Measurements from ENCODE around the gene ELAC1. TPM values are rescaled to one million over a fixed set of nuclear protein-coding genes. Genes with fewer than 3 reads are reported as not detected.

ELAC1 gene
- total RNA-seq, 2 experiments from 2014 or later = 1.5 to 4.2 TPM

DNA sequence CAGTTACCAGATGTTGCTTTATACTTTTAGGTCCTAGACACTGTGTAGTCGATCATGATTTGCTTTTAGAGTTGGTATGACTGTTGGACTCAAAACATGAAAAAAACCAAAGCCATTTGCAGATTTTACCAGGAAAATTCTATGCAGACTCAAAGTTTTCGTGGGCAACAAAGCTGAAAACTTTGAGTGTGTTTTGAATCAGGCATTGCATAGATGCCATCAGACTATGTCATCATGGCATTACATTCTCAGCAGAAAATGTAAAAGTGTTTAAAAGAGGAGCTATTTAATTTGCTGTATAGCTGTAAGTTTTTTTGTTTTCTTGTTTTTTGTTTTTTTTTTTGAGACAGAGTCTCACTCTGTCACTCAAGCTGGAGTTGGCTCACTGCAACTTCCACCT is 43.5 kb upstream of the ELAC1 start:
- POLR2A ChIA-PET = interaction anchor here (0.6 to 0.7 kb wide), 2 partner anchors 121 to 1180 kb away, joined by 3 read pairs; no protein-coding TSS in a partner anchor
- 0 out of 2 replicates have a peak, but pooled peaks cover 11% of the 10 kb centered on the region for H3K9me3 ChIP-seq (ENCODE audit: low read length)
- BruUV-seq (replicated peaks) = no TSS peak
- no peaks in the 10 kb centered on the region for H3K79me2 ChIP-seq (ENCODE audit: insufficient read depth, low read depth, low read length)
- TF ChIP-seq EZH2phosphoT487 (IDR thresholded peaks at IDR 0.05; ENCODE audit: borderline replicate concordance, low read depth, low read length) (no peak), CTCF (conservative IDR thresholded peaks at IDR 0.05; ENCODE audit: low read length) (no peak)
- no peaks in the 10 kb centered on the region for H3K9me2 ChIP-seq (ENCODE audit: insufficient read depth, low read length)
- intact Hi-C loops (cut with micrococcal nuclease; ENCODE audit: unreplicated experiment) = no loop called here
- H4K20me1 ChIP-seq (ENCODE audit: insufficient read depth, low read length) = no peaks in the 10 kb centered on the region
- H3K4me2 ChIP-seq (ENCODE audit: low read length) = no peak overlapping the region
- H3K27ac ChIP-seq (ENCODE audit: low read depth, low read length, poor library complexity, severe bottlenecking) = no peak overlapping the region
- CTCF ChIA-PET (ENCODE audit: unreplicated experiment) = no interaction called here
- no peak overlapping the region for H2AFZ ChIP-seq (ENCODE audit: low read length)
- H3K4me1 ChIP-seq (ENCODE audit: insufficient read depth, low read length, poor library complexity, severe bottlenecking) = no peaks in the 10 kb centered on the region
- H3K36me3 ChIP-seq (ENCODE audit: insufficient read depth, low read length) = peaks cover 80% of the 10 kb centered on the region
- DNase-seq (ENCODE audit: low spot score) = no peak
- no peak overlapping the region for H3K4me3 ChIP-seq (ENCODE audit: low read depth, low read length, poor library complexity, severe bottlenecking)

- BruUV-seq (replicated peaks) = no TSS peak
- no peak for TF ChIP-seq EZH2phosphoT487 (IDR thresholded peaks at IDR 0.05; ENCODE audit: borderline replicate concordance, low read depth, low read length)
- no peak for TF ChIP-seq CTCF (conservative IDR thresholded peaks at IDR 0.05; ENCODE audit: low read length)
- H4K20me1 ChIP-seq (ENCODE audit: insufficient read depth, low read length) = no peaks in the 10 kb centered on the region
Observed at GRCh38 chr18:50926521-50926920, 41.3 kb upstream of the ELAC1 start.

GRCh38 chr18:50928551-50928950 is 39.3 kb upstream of the ELAC1 start:
- no peaks in the 10 kb centered on the region for H3K9me2 ChIP-seq (ENCODE audit: insufficient read depth, low read length)
- H4K20me1 ChIP-seq (ENCODE audit: insufficient read depth, low read length) = no peaks in the 10 kb centered on the region
- no peak for DNase-seq (ENCODE audit: low spot score)
- TF ChIP-seq CTCF (conservative IDR thresholded peaks at IDR 0.05; ENCODE audit: low read length) = no peak
- no peak for TF ChIP-seq EZH2phosphoT487 (IDR thresholded peaks at IDR 0.05; ENCODE audit: borderline replicate concordance, low read depth, low read length)
- no peaks in the 10 kb centered on the region for H3K79me2 ChIP-seq (ENCODE audit: insufficient read depth, low read depth, low read length)
- intact Hi-C loops (cut with micrococcal nuclease; ENCODE audit: unreplicated experiment) = no loop called here
- 0 out of 2 replicates have a peak, but pooled peaks cover 11% of the 10 kb centered on the region for H3K9me3 ChIP-seq (ENCODE audit: low read length)
- ChIA-PET POLR2A (no interaction called here), CTCF (ENCODE audit: unreplicated experiment) (no interaction called here)
- no peaks in the 10 kb centered on the region for H3K4me1 ChIP-seq (ENCODE audit: insufficient read depth, low read length, poor library complexity, severe bottlenecking)
- no peak overlapping the region for H3K4me2 ChIP-seq (ENCODE audit: low read length)
- no peak overlapping the region for H3K4me3 ChIP-seq (ENCODE audit: low read depth, low read length, poor library complexity, severe bottlenecking)
- no peak overlapping the region for H2AFZ ChIP-seq (ENCODE audit: low read length)
- H3K36me3 ChIP-seq (ENCODE audit: insufficient read depth, low read length) = peaks cover 63% of the 10 kb centered on the region
- H3K27ac ChIP-seq (ENCODE audit: low read depth, low read length, poor library complexity, severe bottlenecking) = no peak overlapping the region
- BruUV-seq (replicated peaks) = no TSS peak

More at GRCh38 chr18:50926521-50926920, 41.3 kb upstream of the ELAC1 start:
- no peaks in the 10 kb centered on the region for H3K9me2 ChIP-seq (ENCODE audit: insufficient read depth, low read length)
- no peak overlapping the region for H2AFZ ChIP-seq (ENCODE audit: low read length)
- H3K79me2 ChIP-seq (ENCODE audit: insufficient read depth, low read depth, low read length) = no peaks in the 10 kb centered on the region
- no peak overlapping the region for H3K4me3 ChIP-seq (ENCODE audit: low read depth, low read length, poor library complexity, severe bottlenecking)
- POLR2A ChIA-PET = no interaction called here
- no peak for DNase-seq (ENCODE audit: low spot score)
- H3K4me2 ChIP-seq (ENCODE audit: low read length) = no peak overlapping the region
- intact Hi-C loops (cut with micrococcal nuclease; ENCODE audit: unreplicated experiment) = no loop called here
- CTCF ChIA-PET (ENCODE audit: unreplicated experiment) = no interaction called here
- no peak overlapping the region for H3K27ac ChIP-seq (ENCODE audit: low read depth, low read length, poor library complexity, severe bottlenecking)
- H3K36me3 ChIP-seq (ENCODE audit: insufficient read depth, low read length) = peaks cover 74% of the 10 kb centered on the region
- H3K9me3 ChIP-seq (ENCODE audit: low read length) = 0 out of 2 replicates have a peak, but pooled peaks cover 11% of the 10 kb centered on the region
- no peaks in the 10 kb centered on the region for H3K4me1 ChIP-seq (ENCODE audit: insufficient read depth, low read length, poor library complexity, severe bottlenecking)
